Cardiac septum (tissue), 1 donor: Measurements from ENCODE around the gene TTC24. TPM values are rescaled to one million over a fixed set of nuclear protein-coding genes. Genes with fewer than 3 reads are reported as not detected.
"Not testable (repeated sequence)": the region's sequence is repeated elsewhere in the genome, so short reads cannot be mapped to it uniquely, and the experiment has no call there.

Source experiments
- DNase-seq: peaks from one replicate; pipeline ENCODE4 v3.0.0-alpha.2; 2020; ENCODE audit warnings: low spot score
- intact Hi-C: fragments of 100-400 bp; cut with DNase I; formaldehyde crosslinking; loops from one replicate; pipeline ENCODE4 v1.14.0; 2022
- total RNA-seq: library from RNA; stranded (reverse); fragmentation: NEBNext Ultra II Directional; extraction: Animal tissue kit (Norgen Biotek cat#: 25700); gene quantifications from one replicate; pipeline ENCODE4 v1.2.1, GENCODE V29; 2021
- donor health status: DM: no; HTN: no; CAD: no.

The TTC24 gene
- total RNA-seq, 1 donor from 2014 or later: not detected

GRCh38 chr1:156599811-156600210 lies 20.3 kb downstream of the TTC24 start:
- peak; percentile 10 for DNase-seq
- intact Hi-C loops: loop anchor here (2.0 kb wide), 1 partner anchor 143 kb away; no protein-coding TSS in a partner anchor

DNA sequence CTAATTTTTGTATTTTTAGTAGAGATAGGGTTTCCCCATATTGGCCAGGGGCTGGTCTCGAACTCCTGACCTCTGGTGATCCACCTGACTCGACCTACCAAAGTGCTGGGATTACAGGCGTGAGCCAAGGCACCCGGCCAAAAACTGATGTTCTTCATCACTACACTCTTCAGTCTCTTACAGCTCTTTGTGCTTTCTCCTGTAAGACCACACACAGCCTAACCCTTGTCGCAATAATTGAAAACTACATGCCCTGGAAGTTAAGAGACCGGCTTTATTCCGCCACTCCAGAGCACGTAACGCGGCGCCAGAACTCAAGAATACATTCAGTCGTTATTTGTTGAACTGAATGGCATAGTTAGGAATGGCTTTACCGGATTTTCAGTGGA lies 21.2 kb downstream of the TTC24 start:
- DNase-seq: peak; percentile 41
- intact Hi-C loops: loop anchor here (2.0 kb wide), 1 partner anchor 144 kb away; no protein-coding TSS in a partner anchor

- peak; percentile 89 for DNase-seq
- intact Hi-C loops: loop anchor here (2.0 kb wide), 1 partner anchor 144 kb away; no protein-coding TSS in a partner anchor
These were observed 21.8 kb downstream of the TTC24 start, which contains the start of gene GPATCH4 for GRCh38 chr1:156601122-156601830. Gene GPATCH4 (minus strand): TSS chr1:156601479.

DNA sequence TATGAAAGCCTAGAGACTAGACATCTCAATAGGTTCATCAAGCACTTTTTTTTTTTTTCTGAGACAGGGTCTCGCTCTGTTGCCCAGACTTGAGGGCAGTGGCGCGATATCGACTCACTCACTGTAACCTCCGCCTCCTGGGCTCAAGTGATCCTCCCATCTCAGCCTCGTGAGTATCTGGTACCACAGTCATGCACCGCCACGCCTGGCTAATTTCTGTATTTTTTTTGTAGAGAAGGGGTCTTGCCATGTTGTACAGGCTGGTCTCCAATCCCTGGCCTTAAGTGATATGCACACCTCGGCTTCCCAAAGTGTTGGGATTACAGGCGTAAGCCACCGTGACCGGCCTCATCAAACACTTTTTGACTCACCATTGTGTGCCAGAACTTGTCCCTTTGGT lies 22.4 kb downstream of the TTC24 start:
- intact Hi-C loops: loop anchor here (2.0 kb wide), 1 partner anchor 145 kb away; no protein-coding TSS in a partner anchor
- no peak for DNase-seq

DNA sequence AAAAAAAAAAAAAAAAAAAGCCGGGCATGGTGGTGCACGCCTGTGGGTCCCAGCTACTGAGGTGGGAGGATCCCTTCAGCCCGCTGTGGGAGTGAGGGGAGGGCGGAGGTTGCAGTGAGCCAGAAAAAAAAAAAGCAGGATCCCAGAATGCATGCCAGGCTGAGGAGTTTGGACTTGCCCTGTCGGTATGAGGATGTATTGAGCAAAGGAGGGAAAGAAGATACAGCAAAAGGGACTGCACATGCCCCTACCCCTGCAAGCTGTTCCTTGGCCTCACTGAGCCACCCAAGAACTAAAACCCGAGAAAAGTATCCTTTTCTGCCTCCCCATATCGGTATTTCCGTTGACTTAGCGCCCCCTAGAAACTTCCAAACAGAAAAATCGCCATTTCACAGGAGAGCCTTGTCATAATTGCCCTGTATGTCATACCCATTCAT lies 23.1 kb downstream of the TTC24 start:
- DNase-seq: no peak
- intact Hi-C loops: no loop called here

GRCh38 chr1:156607344-156607743 lies 27.8 kb downstream of the TTC24 start:
- DNase-seq: peak; percentile 14
- intact Hi-C loops: loop anchor here (2.0 kb wide), 2 partner anchors 21 to 223 kb away; no protein-coding TSS in a partner anchor

DNA sequence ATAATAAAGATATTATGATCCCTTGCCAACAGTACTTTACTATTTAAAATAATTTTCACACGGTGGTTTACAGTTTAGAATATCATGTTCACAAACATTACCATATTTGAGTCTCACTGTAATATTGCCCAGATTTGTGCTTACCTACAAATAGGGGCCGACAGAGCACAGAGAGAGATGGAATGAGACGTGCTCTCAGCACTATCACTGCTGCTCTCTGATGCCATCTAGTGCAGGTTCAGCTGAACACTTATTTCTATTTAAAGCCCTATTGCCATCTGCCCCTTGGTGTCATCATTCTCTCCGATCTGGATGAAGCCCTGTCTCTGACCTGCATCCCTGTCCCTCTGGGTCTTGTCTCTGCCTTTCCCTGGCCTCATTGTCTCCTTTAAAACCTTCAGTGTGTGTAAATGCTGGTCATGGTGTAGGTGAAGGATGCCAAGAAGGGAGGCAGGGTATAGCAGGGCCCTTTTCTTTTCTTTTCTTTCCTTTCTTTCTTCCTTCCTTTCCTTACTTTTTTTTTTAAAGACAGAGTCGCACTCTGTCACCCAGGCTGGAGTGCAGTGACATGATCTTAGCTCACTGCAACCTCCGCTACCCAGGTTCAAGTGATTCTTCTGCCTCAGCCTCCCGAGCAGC lies 28.6 kb downstream of the TTC24 start:
- DNase-seq: no peak
- intact Hi-C loops: loop anchor here (2.0 kb wide), 1 partner anchor 151 kb away; no protein-coding TSS in a partner anchor

- no peak for DNase-seq
- intact Hi-C loops: loop anchor here (2.0 kb wide), 1 partner anchor 152 kb away; no protein-coding TSS in a partner anchor
These were observed 29.5 kb downstream of the TTC24 start for GRCh38 chr1:156608981-156609380.

- peak; percentile 41 for DNase-seq
- intact Hi-C loops: not testable (repeated sequence)
These were observed 30.5 kb downstream of the TTC24 start for GRCh38 chr1:156610072-156610471.

GRCh38 chr1:156612666-156613065 lies 33.1 kb downstream of the TTC24 start:
- intact Hi-C loops: no loop called here
- no peak for DNase-seq

DNA sequence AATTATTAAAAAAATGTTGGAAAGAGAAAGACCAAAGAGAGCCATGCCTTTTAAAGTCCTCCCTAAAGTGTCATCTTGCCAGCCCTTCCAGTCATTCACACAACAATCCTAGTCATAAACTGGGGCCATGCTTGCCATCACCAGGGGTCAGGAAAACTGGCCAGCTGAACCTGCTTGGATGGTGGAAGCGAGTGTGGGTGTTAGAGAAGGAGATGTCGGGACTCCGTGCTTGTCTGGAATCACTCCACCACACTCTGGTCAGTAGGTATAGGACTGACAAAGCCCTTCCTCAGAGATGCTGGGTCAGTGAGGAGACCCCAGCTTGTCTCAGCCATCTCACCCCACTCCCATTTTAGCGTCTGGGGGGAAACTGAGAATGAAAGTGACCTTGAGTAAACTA lies 36.4 kb downstream of the TTC24 start:
- DNase-seq: no peak
- intact Hi-C loops: no loop called here

DNA sequence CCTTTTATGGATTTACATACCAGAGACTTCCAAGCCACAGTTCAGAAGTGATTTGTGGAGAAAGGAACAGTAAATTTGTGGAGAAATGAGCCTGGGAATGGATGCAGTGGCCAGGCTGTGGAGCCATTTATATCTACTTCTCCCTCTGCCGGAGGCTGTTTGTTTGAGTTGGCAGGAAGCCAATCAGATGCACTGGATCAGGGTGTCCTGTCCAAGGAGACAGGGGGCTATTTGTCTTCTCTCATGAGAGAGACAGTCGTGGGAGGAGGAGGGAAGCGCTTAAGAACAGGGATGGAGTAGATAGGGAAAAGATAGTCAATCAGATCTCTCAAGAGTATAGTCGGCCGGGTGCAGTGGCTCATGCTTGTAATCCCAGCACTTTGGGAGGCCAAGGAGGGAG lies 36.9 kb downstream of the TTC24 start:
- intact Hi-C loops: no loop called here
- no peak for DNase-seq

- intact Hi-C loops: no loop called here
- peak; percentile 55 for DNase-seq
These were observed 39.5 kb downstream of the TTC24 start, which contains the start of gene HAPLN2 for GRCh38 chr1:156618853-156619581. Gene HAPLN2 (plus strand): TSS chr1:156619415. CDS start chr1:156623491, 4,076 bp downstream.

DNA sequence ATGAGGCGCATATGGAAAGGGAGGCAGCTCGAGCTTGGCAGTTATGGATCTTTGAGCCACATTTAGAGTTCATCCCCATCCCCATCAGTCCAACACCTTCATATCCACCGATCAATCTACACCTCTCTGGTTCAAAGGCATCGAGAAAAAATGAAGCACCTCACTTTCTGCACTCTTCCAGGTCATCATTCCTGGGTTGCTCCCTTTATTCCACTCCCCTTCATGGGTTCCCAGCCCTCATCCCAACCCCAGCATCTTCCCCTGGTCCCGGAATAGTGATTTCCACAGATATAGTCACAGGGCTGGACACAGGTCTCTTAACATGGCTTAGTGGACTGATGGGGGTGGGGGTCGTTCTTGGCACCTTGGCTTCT lies 40.0 kb downstream of the TTC24 start:
- intact Hi-C loops: no loop called here
- DNase-seq: peak; percentile 5

GRCh38 chr1:156622581-156623297 lies 43.2 kb downstream of the TTC24 start:
- intact Hi-C loops: no loop called here

DNA sequence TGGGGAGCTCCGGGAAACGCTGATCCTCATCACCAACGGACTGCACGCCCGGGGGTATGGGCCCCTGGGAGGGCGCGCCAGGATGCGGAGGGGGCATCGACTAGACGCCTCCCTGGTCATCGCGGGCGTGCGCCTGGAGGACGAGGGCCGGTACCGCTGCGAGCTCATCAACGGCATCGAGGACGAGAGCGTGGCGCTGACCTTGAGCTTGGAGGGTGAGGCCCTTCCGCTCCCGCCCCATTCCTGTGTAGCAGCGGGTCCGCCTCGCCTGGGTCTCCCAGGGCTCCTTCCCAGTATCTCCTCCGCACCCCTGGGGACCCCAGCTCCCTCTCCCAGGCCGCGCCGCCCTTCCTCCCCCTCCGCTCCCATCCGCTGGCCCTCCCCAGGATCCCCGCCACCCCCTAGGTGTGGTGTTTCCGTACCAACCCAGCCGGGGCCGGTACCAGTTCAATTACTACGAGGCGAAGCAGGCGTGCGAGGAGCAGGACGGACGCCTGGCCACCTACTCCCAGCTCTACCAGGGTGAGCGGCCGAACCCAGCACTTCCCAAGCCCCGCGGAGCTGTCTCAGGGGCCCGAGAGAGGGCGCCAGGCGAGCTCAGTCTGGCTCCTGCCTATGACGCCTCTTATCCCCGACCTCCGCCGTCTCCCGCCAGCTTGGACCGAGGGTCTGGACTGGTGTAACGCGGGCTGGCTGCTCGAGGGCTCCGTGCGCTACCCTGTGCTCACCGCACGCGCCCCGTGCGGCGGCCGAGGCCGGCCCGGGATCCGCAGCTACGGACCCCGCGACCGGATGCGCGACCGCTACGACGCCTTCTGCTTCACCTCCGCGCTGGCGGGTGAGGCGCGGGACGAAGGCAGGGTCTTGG lies 44.7 kb downstream of the TTC24 start:
- peak; percentile 76 for DNase-seq

More at GRCh38 chr1:156622581-156623297, 43.2 kb downstream of the TTC24 start:
- peak; percentile 39 for DNase-seq

DNA sequence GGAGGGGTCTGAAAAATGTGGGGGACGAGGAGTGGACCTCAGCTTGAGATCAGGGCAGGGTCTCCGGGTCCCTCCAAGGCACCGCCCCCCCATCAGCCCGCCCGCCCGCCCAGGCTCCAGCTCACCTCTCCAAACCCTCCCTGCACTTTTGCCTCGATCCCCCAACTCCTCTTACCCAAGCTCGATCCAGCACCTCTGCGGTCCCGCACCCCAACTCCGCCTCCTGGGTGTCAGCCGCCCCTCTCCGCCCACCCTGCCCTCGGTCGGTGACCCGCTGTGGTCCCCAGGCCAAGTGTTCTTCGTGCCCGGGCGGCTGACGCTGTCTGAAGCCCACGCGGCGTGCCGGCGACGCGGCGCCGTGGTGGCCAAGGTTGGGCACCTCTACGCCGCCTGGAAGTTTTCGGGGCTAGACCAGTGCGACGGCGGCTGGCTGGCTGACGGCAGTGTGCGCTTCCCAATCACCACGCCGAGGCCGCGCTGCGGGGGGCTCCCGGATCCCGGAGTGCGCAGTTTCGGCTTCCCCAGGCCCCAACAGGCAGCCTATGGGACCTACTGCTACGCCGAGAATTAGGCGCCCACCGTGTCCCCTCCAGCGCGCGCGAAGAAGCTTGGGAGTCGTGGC lies 45.4 kb downstream of the TTC24 start:
- peak; percentile 66 for DNase-seq
- intact Hi-C loops: loop anchor here (1.0 to 5.0 kb wide), 2 partner anchors 32 to 102 kb away; partner anchors contain the start of genes ISG20L2 and METTL25B

More for the DNA sequence above, 44.7 kb downstream of the TTC24 start:
- intact Hi-C loops: no loop called here
